OCI-LY3 (cell line): ENCODE measurements around the gene ZSCAN16.

Experiments
- CTCF ChIP-seq: fragments of 200-600, 300-600 bp; sonication (generic); IDR thresholded peaks from 2 replicates; pipeline ENCODE4 v1.5.1; 2014; ENCODE audit warnings: antibody characterized with exemption, low read length, low read depth
- EZH2phosphoT487 ChIP-seq: fragments of 200-600 bp; shearing (Covaris generic); IDR thresholded peaks from 2 replicates; pipeline ENCODE4 v1.6.1; 2018; ENCODE audit warnings: antibody characterized with exemption, mixed run types, low read depth

DNA sequence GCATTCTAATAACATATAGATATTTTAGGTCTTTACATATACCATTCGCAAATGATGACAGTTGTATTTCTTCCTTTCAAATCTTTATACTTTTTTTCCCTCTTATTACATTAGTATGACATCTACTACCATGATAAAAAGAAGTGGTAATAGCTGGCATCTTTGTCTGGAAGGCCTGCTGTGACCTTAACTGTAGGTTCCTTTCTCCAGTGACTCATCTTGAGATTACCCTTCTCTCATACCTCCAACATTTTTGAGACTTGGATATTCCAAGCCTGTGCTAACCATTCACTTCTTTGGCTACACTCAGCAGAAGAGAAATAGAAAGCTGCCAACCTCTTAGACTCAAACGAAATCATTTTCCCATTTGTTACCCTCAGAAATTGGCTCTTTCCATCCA, 47.6 kb downstream of the ZSCAN16 start:
- TF ChIP-seq CTCF, result no peak
- no peak for TF ChIP-seq EZH2phosphoT487
